ENCODE data around the gene IL1R2. TPM values are rescaled to one million over a fixed set of nuclear protein-coding genes. Genes with fewer than 3 reads are reported as not detected.

IL1R2 gene
- total and polyA plus RNA-seq, 2 experiments from 2014 or later, result not detected

- H3K79me2 ChIP-seq (replicated peaks; ENCODE audit: insufficient read depth), result no peaks in the 10 kb centered on the region
- H3K4me3 Mint-ChIP-seq, result no peak overlapping the region
These were observed 22.2 kb downstream of the IL1R2 start for GRCh38 chr2:102014041-102014345.

More at GRCh38 chr2:102014041-102014345, 22.2 kb downstream of the IL1R2 start:
- Mint-ChIP-seq H3K27ac (no peak overlapping the region), H3K27me3 (ENCODE audit: insufficient read depth, low read depth, poor library complexity) (no peaks in the 10 kb centered on the region), H3K9me3 (no peaks in the 10 kb centered on the region), H3K36me3 (ENCODE audit: low read depth) (no peaks in the 10 kb centered on the region), H3K4me1 (no peaks in the 10 kb centered on the region)
- Histone ChIP-seq H3K4me2 (no peak overlapping the region), H3K36me3 (ENCODE audit: insufficient read depth) (no peaks in the 10 kb centered on the region; the same call in 1 of the 2 replicates), H2AFZ (no peak overlapping the region), H3K4me3 (no peak overlapping the region), H3F3A (replicated peaks; ENCODE audit: low read depth) (no peaks in the 10 kb centered on the region), H3K27ac (ENCODE audit: low read depth) (no peak overlapping the region), H3K9me2 (ENCODE audit: insufficient read depth) (no peaks in the 10 kb centered on the region), H4K20me1 (replicated peaks; ENCODE audit: insufficient read depth) (no peaks in the 10 kb centered on the region), H3K4me1 (ENCODE audit: insufficient read depth) (no peaks in the 10 kb centered on the region), H3K27me3 (ENCODE audit: insufficient read depth) (no peaks in the 10 kb centered on the region)
- no peak for TF ChIP-seq EZH2phosphoT487 (IDR thresholded peaks at IDR 0.05; ENCODE audit: unreplicated experiment)
- no peak for TF ChIP-seq REST (IDR thresholded peaks at IDR 0.05; ENCODE audit: unreplicated experiment)
- TF ChIP-seq ZNF462 (CRISPR knock-in tag; IDR thresholded peaks at IDR 0.05), result no peak
- TF ChIP-seq STAT1 (IDR thresholded peaks at IDR 0.05; ENCODE audit: unreplicated experiment), result no peak
- no peak for TF ChIP-seq EZH2 (IDR thresholded peaks at IDR 0.05; ENCODE audit: low read depth, unreplicated experiment)
- TF ChIP-seq CTCF (conservative IDR thresholded peaks at IDR 0.05; ENCODE audit: low read depth in 2 of 2), result no peak
- TF ChIP-seq JUNB (IDR thresholded peaks at IDR 0.05; ENCODE audit: unreplicated experiment), result no peak
- no peak for TF ChIP-seq ETS1 (IDR thresholded peaks at IDR 0.05)
- no peak for TF ChIP-seq CREB1 (CRISPR knock-in tag; IDR thresholded peaks at IDR 0.05; ENCODE audit: low read depth)
- no peak for TF ChIP-seq NANOG (IDR thresholded peaks at IDR 0.05; ENCODE audit: borderline replicate concordance)
- no peak for TF ChIP-seq ZNF331 (CRISPR knock-in tag; IDR thresholded peaks at IDR 0.05; ENCODE audit: low read depth)
- TF ChIP-seq POLR2AphosphoS5 (IDR thresholded peaks at IDR 0.05; ENCODE audit: low read depth), result no peak
- no peak for TF ChIP-seq ZNF114 (CRISPR knock-in tag; IDR thresholded peaks at IDR 0.05)
- ATAC-seq (no peak), DNase-seq (ENCODE audit: low spot score) (no peak)

All from GM23338 (cell line).